Stomach smooth muscle (tissue), 2 donors: ENCODE results near the gene SYNPO2.
A peak's percentile ranks its signal among the peaks of the same experiment; 100 is the strongest.

Source experiments
- H3K27ac ChIP-seq: one replicate; pipeline ENCODE4 v1.7.0; 2013; ENCODE audit warnings: mild to moderate bottlenecking, low read length, inconsistent platforms
- H3K27me3 ChIP-seq, 2 donors: one replicate each; pipeline ENCODE4 v1.7.0; 2013; ENCODE audit warnings: low read length in 2 of 2; ENCODE audit not compliant: insufficient read depth in 2 of 2, control insufficient read depth in 1 of 2
- H3K36me3 ChIP-seq, 2 donors: one replicate each; pipeline ENCODE4 v1.7.0; 2013; ENCODE audit warnings: low read length in 2 of 2; ENCODE audit not compliant: control insufficient read depth in 2 of 2, insufficient read depth in 2 of 2
- H3K4me1 ChIP-seq: one replicate; pipeline ENCODE4 v1.7.0; 2013; ENCODE audit warnings: low read length; ENCODE audit not compliant: control insufficient read depth, insufficient read depth
- H3K4me3 ChIP-seq, 2 donors: one replicate each; pipeline ENCODE4 v1.7.0; 2013; ENCODE audit warnings: low read length in 2 of 2
- H3K9ac ChIP-seq, 2 donors: one replicate each; pipeline ENCODE4 v1.7.0; 2013; ENCODE audit warnings: low read length in 2 of 2, mild to moderate bottlenecking in 1 of 2
- H3K9me3 ChIP-seq, 2 donors: one replicate each; pipeline ENCODE4 v1.7.0; 2013; ENCODE audit warnings: low read length in 2 of 2; ENCODE audit not compliant: control insufficient read depth in 2 of 2
- donor health status: healthy.
- donor health status: Pancreatic carcinoma.

SYNPO2 gene

GRCh38 chr4:118950929-118951570, 62.4 kb downstream of the SYNPO2 start:
- H3K4me1 ChIP-seq, result peaks cover 24% of the 10 kb centered on the region

DNA sequence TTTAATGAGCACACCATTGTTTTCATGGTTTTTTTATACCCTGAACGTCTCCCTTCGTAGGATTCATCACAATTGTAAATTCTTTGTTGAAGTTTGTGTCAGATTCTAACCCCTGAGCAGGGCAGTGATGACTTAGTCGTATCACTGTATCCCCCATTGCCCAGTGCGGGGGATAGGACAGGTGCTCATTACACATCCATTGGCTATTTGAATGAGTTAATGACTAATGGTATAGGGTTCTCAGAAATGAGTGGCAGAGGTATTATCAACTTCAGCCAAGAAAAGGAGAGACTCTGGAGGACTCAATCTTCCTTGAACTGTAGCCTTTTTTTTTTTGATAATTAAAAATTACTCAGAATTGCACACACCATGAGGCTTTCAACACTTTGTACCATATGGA, 64.6 kb downstream of the SYNPO2 start:
- Histone ChIP-seq H3K27me3 (no peaks in the 10 kb centered on the region), H3K27ac (peak overlapping the region; percentile 19), H3K9ac (no peak overlapping the region), H3K4me1 (peaks cover 37% of the 10 kb centered on the region), H3K4me3 (no peak overlapping the region), H3K9me3 (no peaks in the 10 kb centered on the region), H3K36me3 (no peaks in the 10 kb centered on the region)

More at GRCh38 chr4:118950929-118951570, 62.4 kb downstream of the SYNPO2 start:
- no peaks in the 10 kb centered on the region for H3K36me3 ChIP-seq
- H3K27me3 ChIP-seq, result no peaks in the 10 kb centered on the region
- no peaks in the 10 kb centered on the region for H3K9me3 ChIP-seq
- no peak overlapping the region for H3K9ac ChIP-seq
- H3K4me3 ChIP-seq, result no peak overlapping the region
- no peak overlapping the region for H3K27ac ChIP-seq

DNA sequence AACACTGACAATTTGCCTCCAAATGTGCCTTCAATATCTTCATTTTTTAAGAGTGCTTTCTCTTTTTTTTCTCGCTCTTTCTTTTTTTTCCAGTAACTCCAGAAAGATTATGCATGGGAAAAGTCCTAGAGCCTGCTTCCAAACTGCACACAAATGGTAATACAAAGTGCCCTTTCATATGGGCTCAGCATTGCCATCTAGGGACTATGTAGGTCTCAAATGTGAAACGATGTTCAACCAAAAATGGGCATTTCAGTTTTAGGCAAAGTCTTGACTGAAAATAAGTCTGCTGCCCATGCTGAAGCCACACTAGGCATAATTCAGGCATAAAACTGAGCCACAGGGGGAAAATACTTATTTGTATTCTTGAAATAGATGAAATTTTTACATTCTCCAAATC, 65.6 kb downstream of the SYNPO2 start:
- Histone ChIP-seq H3K27ac (peak overlapping the region; percentile 18), H3K36me3 (no peaks in the 10 kb centered on the region), H3K9me3 (no peaks in the 10 kb centered on the region), H3K27me3 (no peaks in the 10 kb centered on the region), H3K4me1 (peaks cover 41% of the 10 kb centered on the region), H3K4me3 (peak overlapping the region in 1 of 2 donors; percentile 36), H3K9ac (peak overlapping the region in 1 of 2 donors; percentile 16)

DNA sequence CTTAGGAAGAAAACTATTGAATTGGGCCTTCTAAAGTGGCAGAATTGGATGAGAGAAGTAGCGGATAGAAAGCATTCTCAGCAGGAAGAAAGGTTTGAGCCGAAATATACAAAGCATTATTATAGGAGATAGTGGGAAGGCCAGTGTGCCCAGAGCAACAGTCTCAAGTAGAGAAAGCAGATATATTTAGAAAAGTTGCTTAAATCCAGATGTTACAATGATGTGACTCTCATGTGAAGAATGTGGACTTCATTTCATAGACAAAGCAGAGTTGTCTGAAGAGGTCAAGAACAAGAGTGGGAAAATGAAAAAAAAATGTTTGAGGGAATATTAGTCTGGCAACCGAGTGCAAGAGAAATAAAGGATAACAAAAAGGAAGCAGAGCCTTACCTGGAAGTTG, 66.9 kb downstream of the SYNPO2 start:
- Histone ChIP-seq H3K27ac (peak overlapping the region; percentile 26), H3K4me1 (peaks cover 42% of the 10 kb centered on the region), H3K27me3 (no peaks in the 10 kb centered on the region)

GRCh38 chr4:118957722-118958445, 69.2 kb downstream of the SYNPO2 start:
- no peaks in the 10 kb centered on the region for H3K9me3 ChIP-seq
- no peaks in the 10 kb centered on the region for H3K27me3 ChIP-seq
- peak overlapping the region; percentile 46 for H3K27ac ChIP-seq
- H3K9ac ChIP-seq, result no peak overlapping the region
- no peak overlapping the region for H3K4me3 ChIP-seq
- H3K4me1 ChIP-seq, result peaks cover 47% of the 10 kb centered on the region
- H3K36me3 ChIP-seq, result peaks cover 3 to 4% of the 10 kb centered on the region in 2 donors

More for the DNA sequence above, 66.9 kb downstream of the SYNPO2 start:
- Histone ChIP-seq H3K4me3 (no peak overlapping the region), H3K9ac (peak overlapping the region in 1 of 2 donors; percentile 27), H3K36me3 (peaks cover 3 to 4% of the 10 kb centered on the region in 2 donors), H3K9me3 (no peaks in the 10 kb centered on the region)

- no peaks in the 10 kb centered on the region for H3K9me3 ChIP-seq
- H3K27me3 ChIP-seq, result no peaks in the 10 kb centered on the region
- no peak overlapping the region for H3K4me3 ChIP-seq
- peaks cover 50% of the 10 kb centered on the region for H3K4me1 ChIP-seq
- H3K9ac ChIP-seq, result no peak overlapping the region
- peaks cover 3 to 8% of the 10 kb centered on the region in 2 donors for H3K36me3 ChIP-seq
- H3K27ac ChIP-seq, result peak overlapping the region; percentile 7
Observed at GRCh38 chr4:118962540-118962939, 73.9 kb downstream of the SYNPO2 start.

DNA sequence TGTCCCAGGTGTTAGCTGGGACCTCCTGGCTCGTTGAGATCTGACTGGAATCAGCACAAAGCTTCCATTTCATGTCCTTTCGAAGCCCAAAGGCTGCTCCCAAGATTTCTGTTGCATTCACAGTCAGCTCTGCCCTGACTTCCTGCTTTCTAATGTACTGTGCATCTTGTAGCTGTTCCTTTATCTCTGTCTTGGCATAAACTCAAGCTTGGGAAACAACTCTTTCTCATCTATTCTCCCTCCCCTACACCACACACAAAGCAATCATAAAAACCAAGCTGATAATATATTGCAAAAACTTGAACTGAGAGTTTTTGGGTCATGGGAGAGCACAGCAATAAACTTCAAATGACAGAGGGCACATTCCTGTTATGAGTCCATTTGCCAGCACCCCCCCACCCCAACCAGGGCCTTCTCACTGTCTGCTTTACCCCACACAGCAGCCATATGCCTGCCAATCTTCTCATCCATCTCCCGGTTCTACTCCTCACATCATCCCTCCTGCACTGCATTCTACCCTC, 76.3 kb downstream of the SYNPO2 start:
- no peak overlapping the region for H3K4me3 ChIP-seq
- H3K36me3 ChIP-seq, result peaks cover 2 to 5% of the 10 kb centered on the region in 2 donors
- H3K4me1 ChIP-seq, result peaks cover 54% of the 10 kb centered on the region
- peak overlapping the region; percentile 49 for H3K27ac ChIP-seq
- peak overlapping the region in 1 of 2 donors; percentile 50 for H3K9ac ChIP-seq
- H3K9me3 ChIP-seq, result no peaks in the 10 kb centered on the region
- no peaks in the 10 kb centered on the region for H3K27me3 ChIP-seq

DNA sequence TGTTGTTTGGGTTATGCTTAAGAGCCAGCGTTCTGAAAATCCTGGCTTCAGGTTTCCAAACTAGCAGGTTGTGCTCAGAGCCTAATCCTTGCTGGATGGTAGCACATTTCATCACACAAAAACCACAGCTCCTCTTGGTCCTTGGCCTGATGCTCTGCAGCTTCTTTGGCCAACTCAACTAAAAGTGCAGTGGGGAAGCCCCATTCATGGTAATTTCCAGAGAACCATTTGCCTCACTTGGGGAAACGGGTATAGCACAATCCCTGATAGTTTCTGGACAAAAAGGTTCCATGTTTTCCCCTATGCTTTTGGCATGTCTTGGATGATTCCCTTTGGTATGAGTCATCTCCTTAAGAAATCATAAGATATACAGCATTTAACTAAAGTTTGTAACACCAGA, 78.7 kb downstream of the SYNPO2 start:
- H3K4me1 ChIP-seq, result peaks cover 54% of the 10 kb centered on the region
- peak overlapping the region; percentile 89 for H3K27ac ChIP-seq
- H3K9me3 ChIP-seq, result no peaks in the 10 kb centered on the region
- peak overlapping the region in 1 of 2 donors; percentile 36 for H3K4me3 ChIP-seq
- peak overlapping the region in 1 of 2 donors; percentile 47 for H3K9ac ChIP-seq
- H3K36me3 ChIP-seq, result peaks cover 0 to 4% of the 10 kb centered on the region in 2 donors
- H3K27me3 ChIP-seq, result no peaks in the 10 kb centered on the region

DNA sequence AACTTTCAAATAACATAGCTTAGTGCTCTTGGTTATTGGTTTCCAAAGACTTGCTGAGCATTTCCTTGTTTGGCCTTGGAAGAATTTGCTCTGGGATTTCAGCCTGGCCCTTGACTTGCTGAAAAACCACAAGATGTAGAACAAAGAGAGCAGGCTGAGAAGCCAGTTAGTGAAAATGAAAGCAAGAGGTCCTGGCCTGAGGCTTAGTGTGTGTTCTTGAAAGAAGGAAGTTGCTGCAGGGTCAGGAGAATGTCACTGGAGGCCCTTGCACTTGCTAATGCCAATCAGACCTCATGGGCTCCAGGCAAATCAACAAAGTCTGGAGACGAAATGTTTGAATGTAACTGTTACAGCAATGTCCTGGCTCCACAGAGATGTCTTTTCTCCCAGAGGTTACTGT, 79.4 kb downstream of the SYNPO2 start:
- Histone ChIP-seq H3K27me3 (no peaks in the 10 kb centered on the region), H3K4me3 (peak overlapping the region; percentile 2 to 47), H3K4me1 (peaks cover 50% of the 10 kb centered on the region), H3K9me3 (no peaks in the 10 kb centered on the region), H3K36me3 (peaks cover 0 to 4% of the 10 kb centered on the region in 2 donors), H3K9ac (peak overlapping the region; percentile 14 to 51), H3K27ac (peak overlapping the region; percentile 89)

DNA sequence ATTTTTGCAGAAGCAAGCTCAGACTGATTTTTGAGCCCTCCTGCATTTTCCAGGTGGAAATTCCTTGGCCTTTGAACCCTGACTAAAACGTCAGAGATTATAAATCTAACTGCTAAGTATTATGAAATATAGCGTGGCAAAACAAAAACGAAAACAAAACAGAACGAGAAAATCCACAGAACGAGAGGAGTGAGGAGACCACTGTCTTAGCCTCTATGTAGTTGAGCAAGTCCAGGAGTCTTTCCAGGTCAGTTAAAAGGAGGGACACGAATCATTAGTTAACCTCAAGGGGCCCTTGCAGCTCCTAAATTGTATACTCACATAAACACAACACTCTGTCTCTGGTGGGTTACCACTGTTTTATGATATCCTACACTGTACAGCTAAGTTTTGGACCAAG, 80.2 kb downstream of the SYNPO2 start:
- H3K27me3 ChIP-seq, result no peaks in the 10 kb centered on the region
- H3K36me3 ChIP-seq, result peaks cover 0 to 4% of the 10 kb centered on the region in 2 donors
- H3K4me3 ChIP-seq, result peak overlapping the region in 1 of 2 donors; percentile 52
- H3K27ac ChIP-seq, result peak overlapping the region; percentile 89
- H3K9ac ChIP-seq, result peak overlapping the region; percentile 14
- no peaks in the 10 kb centered on the region for H3K9me3 ChIP-seq
- peaks cover 48% of the 10 kb centered on the region for H3K4me1 ChIP-seq
